Body of pancreas (tissue), 4 donors: ENCODE data around the gene NRBP1. TPM values are rescaled to one million over a fixed set of nuclear protein-coding genes. Genes with fewer than 3 reads are reported as not detected.

Experiments used
- ATAC-seq: fragments of 150-250 bp; one replicate; pipeline ENCODE4 v1.9.1; 2016
- DNase-seq, 4 donors: peaks; one replicate each; pipeline ENCODE4 v3.0.0-alpha.2; 2019
- H3K27ac ChIP-seq, 4 donors: fragments of 200-600 bp; sonication (generic); 1 replicate in 3 of 4; 2 replicates in 1 of 4; pipeline versions ENCODE4 v1.5.1 to v1.6.1; 2016 to 2019; ENCODE audit warnings: mild to moderate bottlenecking in 1 of 4, mixed read lengths in 1 of 4, moderate library complexity in 1 of 4
- H3K27me3 ChIP-seq, 2 donors: fragments of 200-600 bp; sonication (generic); one replicate each; pipeline ENCODE4 v1.6.0; 2016; ENCODE audit warnings: mild to moderate bottlenecking in 1 of 2
- H3K36me3 ChIP-seq, 2 donors: fragments of 200-600 bp; sonication (generic); replicated peaks in 1 of 2; 2 replicates each; pipeline ENCODE4 v1.5.1; 2016; ENCODE audit warnings: low read depth in 2 of 2; ENCODE audit not compliant: insufficient read depth in 1 of 2
- H3K4me1 ChIP-seq: fragments of 200-600 bp; sonication (generic); one replicate; pipeline ENCODE4 v1.6.0; 2016
- H3K4me3 ChIP-seq, 2 donors: fragments of 200-600 bp; sonication (generic); 1 replicate in 1 of 2; 2 replicates in 1 of 2; pipeline ENCODE4 v1.5.1; 2016 to 2019
- H3K9me3 ChIP-seq, 3 donors: fragments of 200-600 bp; sonication (generic); 1 replicate in 2 of 3; 2 replicates in 1 of 3; pipeline ENCODE4 v1.5.1; 2016
- POLR2A ChIP-seq, 3 donors: fragments of 450-650 bp; IDR thresholded peaks; one replicate each; pipeline ENCODE4 v1.6.1; 2016; ENCODE audit warnings: antibody characterized with exemption in 3 of 3, mild to moderate bottlenecking in 2 of 3
- WGBS, 2 donors: methylation state at CpG; one replicate each; pipeline ENCODE4 v1.1.5; 2017; 5-methylcytosine and 5-hydroxymethylcytosine counted together
- intact Hi-C: fragments of 100-400 bp; cut with DNase I; formaldehyde crosslinking; loops from one replicate; pipeline ENCODE4 v1.15.1; 2023
- total RNA-seq, 2 donors: library from RNA; depleted of rRNA; stranded (reverse); fragments of >200 nt; gene quantifications; one replicate each; pipeline ENCODE4 v1.1.0, GENCODE V29; 2016
- TF ChIP-seq, protein P1 (sequence below), 7 experiments: fragments of 450-650 bp in 4 of 7; fragments of 200-600 bp in 3 of 7; sonication (generic) in 3 of 7; IDR thresholded peaks; one replicate each; pipeline ENCODE4 v1.5.1; 2016 to 2019; ENCODE audit warnings: antibody characterized with exemption in 7 of 7

NRBP1 gene
- total RNA-seq, 2 donors from 2014 or later, result 34.2 to 36.6 TPM

DNA sequence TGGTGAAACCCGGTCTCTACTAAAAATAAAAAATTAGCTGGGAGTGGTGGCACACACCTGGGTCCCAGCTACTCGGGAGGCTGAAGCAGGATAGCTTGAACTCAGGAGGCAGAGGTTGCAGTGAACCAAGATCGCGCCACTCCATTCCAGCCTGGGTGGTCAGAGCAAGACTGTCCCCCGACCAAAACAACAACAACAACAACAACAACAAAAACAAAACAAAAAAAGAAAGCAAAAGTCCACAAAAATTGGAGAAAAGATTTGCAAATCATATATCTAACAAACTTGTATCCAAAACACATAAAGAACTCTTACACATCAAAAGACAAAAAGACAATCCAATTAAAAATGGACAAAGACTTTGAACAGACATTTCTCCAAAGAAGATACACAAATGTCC lies 29.5 kb upstream of the NRBP1 start:
- Histone ChIP-seq H3K4me3 (no peak overlapping the region), H3K27ac (no peak overlapping the region), H3K36me3 (no peaks in the 10 kb centered on the region), H3K4me1 (no peaks in the 10 kb centered on the region), H3K9me3 (no peaks in the 10 kb centered on the region), H3K27me3 (no peaks in the 10 kb centered on the region)
- DNase-seq (no peak), ATAC-seq (no peak)
- 97% methylated on average over 5 of the region's 5 CpGs for WGBS, 2 donors
- intact Hi-C loops, result no loop called here
- TF ChIP-seq POLR2A (IDR thresholded peaks at IDR 0.05), result no peak
- TF ChIP-seq, protein P1, sequence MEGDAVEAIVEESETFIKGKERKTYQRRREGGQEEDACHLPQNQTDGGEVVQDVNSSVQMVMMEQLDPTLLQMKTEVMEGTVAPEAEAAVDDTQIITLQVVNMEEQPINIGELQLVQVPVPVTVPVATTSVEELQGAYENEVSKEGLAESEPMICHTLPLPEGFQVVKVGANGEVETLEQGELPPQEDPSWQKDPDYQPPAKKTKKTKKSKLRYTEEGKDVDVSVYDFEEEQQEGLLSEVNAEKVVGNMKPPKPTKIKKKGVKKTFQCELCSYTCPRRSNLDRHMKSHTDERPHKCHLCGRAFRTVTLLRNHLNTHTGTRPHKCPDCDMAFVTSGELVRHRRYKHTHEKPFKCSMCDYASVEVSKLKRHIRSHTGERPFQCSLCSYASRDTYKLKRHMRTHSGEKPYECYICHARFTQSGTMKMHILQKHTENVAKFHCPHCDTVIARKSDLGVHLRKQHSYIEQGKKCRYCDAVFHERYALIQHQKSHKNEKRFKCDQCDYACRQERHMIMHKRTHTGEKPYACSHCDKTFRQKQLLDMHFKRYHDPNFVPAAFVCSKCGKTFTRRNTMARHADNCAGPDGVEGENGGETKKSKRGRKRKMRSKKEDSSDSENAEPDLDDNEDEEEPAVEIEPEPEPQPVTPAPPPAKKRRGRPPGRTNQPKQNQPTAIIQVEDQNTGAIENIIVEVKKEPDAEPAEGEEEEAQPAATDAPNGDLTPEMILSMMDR (IDR thresholded peaks at IDR 0.05), result no peak

DNA sequence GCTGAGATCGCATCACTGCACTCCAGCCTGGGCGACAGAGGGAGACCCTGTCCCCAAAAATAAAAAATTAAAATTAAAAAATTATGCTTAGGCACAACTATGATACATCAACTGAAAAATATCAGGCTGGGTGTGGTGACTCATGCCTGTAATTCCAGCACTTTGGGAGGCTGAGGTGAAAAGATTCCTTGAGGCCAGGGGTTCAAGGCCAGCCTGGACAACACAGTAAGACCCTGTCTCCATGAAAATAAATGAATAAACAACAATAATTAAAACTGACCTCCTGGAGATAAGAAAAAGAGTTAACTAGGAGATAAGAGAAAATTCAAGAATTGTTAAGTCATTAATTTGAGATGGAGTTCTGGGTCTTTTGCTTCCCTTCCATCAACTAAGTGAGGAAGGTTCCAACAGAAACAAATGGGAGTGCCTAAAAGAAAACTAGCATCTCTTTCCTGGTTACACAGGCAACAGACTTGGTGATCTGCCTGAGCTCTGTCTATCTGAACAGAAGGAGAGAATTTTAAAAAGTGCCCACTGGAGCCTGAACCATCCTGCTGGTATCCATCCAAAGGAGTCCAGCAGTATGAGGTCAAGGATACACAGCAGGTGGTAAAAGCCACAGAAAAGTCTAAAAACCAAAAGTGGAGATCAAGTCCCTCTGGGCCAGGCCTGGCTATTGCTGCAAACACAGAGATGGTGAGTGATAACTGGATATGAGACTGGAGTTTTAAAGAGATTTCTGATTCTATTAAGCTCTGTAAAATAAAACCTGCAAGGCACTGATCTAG lies 27.9 kb upstream of the NRBP1 start:
- ATAC-seq (no peak), DNase-seq (no peak)
- 96 to 100% methylated on average over 2 of the region's 2 CpGs for WGBS, 2 donors
- Histone ChIP-seq H3K36me3 (no peaks in the 10 kb centered on the region), H3K4me3 (no peak overlapping the region), H3K27me3 (no peaks in the 10 kb centered on the region), H3K9me3 (no peaks in the 10 kb centered on the region), H3K4me1 (no peaks in the 10 kb centered on the region), H3K27ac (no peak overlapping the region)
- TF ChIP-seq, protein P1 (IDR thresholded peaks at IDR 0.05), result no peak
- no peak for TF ChIP-seq POLR2A (IDR thresholded peaks at IDR 0.05)
- intact Hi-C loops, result no loop called here

DNA sequence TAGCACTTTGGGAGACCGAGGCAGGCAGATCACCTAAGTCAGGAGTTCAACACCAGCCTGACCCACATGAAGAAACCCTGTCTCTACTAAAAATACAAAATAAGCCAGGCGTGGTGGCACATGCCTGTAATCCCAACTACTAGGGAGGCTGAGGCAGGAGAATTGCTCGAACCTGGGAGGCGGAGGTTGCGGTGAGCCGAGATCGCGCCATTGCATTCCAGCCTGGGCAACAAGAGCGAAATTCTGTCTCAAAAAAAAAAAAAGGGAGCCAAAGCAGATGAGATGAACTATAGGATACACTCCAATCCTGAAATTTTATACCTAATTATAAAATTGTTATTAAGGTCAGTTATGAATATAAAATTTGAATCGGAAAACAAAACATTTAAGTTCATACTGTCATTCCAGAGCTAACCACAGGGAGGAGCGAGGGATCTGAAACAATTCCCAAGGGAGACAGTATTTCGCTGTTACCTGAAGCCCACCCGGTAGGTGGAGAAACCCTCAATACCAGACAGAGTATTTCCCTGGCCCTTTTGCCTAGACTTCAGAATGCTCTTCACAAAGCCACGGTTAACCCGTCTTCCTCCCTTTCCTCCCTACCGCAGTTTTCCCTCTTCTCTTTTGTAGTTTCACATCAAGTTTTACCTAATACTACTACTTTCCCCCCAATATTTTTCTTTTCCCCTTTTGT lies 20.5 kb upstream of the NRBP1 start:
- Histone ChIP-seq H3K36me3 (no peaks in the 10 kb centered on the region), H3K27ac (no peak overlapping the region), H3K4me1 (peaks cover 19% of the 10 kb centered on the region), H3K9me3 (no peaks in the 10 kb centered on the region), H3K4me3 (no peak overlapping the region), H3K27me3 (no peaks in the 10 kb centered on the region)
- intact Hi-C loops, result no loop called here
- DNase-seq (peak in 2 of 4 donors; percentile 21 to 35), ATAC-seq (no peak)
- TF ChIP-seq, protein P1 (IDR thresholded peaks at IDR 0.05), result peak; percentile 18 to 68 (median 58)
- no peak for TF ChIP-seq POLR2A (IDR thresholded peaks at IDR 0.05)
- WGBS, 2 donors, result 43 to 46% methylated on average over 16 of the region's 16 CpGs

DNA sequence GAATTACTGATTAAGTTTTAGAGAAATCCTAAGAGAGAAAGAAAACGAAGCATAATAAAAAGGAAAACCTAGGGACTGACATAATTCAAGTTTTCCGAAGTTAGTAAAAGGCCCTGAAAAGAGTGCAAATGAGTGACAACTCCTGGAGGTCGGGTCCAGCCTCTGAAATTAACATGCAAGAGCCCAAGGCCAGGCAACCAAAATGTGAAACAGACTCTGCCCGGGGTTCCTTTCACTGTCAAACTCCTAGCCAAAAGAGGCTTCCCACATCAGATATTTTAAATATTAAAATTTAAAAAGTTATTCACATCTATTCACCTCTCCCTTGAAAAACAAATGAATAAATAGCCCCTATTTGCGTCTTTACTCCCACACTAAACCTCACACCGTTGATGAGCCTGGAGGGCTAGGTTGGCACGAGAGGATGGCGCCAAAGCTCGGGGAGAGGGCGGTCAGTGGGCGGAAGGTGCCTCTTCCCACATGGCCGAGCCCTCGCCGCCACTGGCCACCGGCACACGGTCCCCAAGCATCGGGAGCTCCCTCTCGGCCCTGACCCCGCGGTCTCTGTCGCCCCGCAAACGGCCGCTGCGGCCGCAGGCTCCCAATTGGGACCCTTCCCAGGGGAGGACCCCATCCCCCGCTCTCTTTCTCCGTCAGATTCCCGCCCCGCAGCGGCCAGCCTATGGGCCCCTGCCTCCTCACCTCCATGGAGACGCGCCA lies 19.7 kb upstream of the NRBP1 start:
- ATAC-seq (peak; percentile 11), DNase-seq (peak in 1 of 4 donors; percentile 6)
- intact Hi-C loops, result no loop called here

More for the DNA sequence above, 19.7 kb upstream of the NRBP1 start:
- Histone ChIP-seq H3K27ac (peak overlapping the region; percentile 67 to 90 (median 83)), H3K27me3 (no peaks in the 10 kb centered on the region), H3K4me3 (peak overlapping the region; percentile 90 to 93), H3K9me3 (no peaks in the 10 kb centered on the region), H3K4me1 (peaks cover 19% of the 10 kb centered on the region), H3K36me3 (no peaks in the 10 kb centered on the region)
- WGBS, 2 donors, result 1% methylated on average over 12 to 28 of the region's 33 CpGs
- TF ChIP-seq, protein P1 (IDR thresholded peaks at IDR 0.05), result no peak
- no peak for TF ChIP-seq POLR2A (IDR thresholded peaks at IDR 0.05)
